Endothelial cell of umbilical vein (primary cell): ENCODE data around the gene LPP. TPM values are rescaled to one million over a fixed set of nuclear protein-coding genes. Genes with fewer than 3 reads are reported as not detected.

Experiments
- BruUV-seq: library from RNA; stranded (reverse); fragments of 400-500 nt; replicated peaks from 2 replicates; lab custom pipeline; 2021; lab: Mats Ljungman, UMichigan
- CTCF ChIA-PET: fragments of 300-600, 350-600 bp; sonication (Branson Sonifier 250); formaldehyde crosslinking; loops from one replicate; lab custom pipeline; 2021; ENCODE audit warnings: antibody characterized with exemption, inconsistent platforms; lab: Charles Lee
- POLR2A ChIA-PET: fragments of 300-600, 350-600 bp; sonication (Branson Sonifier 250); formaldehyde crosslinking; loops from one replicate; lab custom pipeline; 2021; ENCODE audit warnings: antibody characterized with exemption, inconsistent platforms; lab: Charles Lee
- DNase-seq: peaks from one replicate; pipeline ENCODE4 v3.0.0-alpha.2; 2011; ENCODE audit warnings: low read depth, low spot score
- FAIRE-seq: peaks from 2 replicates; lab custom pipeline; 2011; peaks lifted over from hg19 to GRCh38; lab: Jason Lieb, UNC
- H2AFZ ChIP-seq: 2 replicates; pipeline ENCODE4 v1.6.0; 2012; ENCODE audit warnings: low read depth, low read length, control low read depth, inconsistent platforms
- H3K27ac ChIP-seq: 2 replicates; pipeline ENCODE4 v1.5.1; 2011; ENCODE audit warnings: low read depth, mild to moderate bottlenecking, control low read depth, low read length, moderate library complexity; ENCODE audit not compliant: insufficient read depth
- H3K27me3 ChIP-seq, 2 experiments: 2 replicates each; pipeline versions ENCODE4 v1.6.0 to v1.6.1; 2011; ENCODE audit warnings: low read length in 2 of 2, mixed read lengths in 1 of 2; ENCODE audit not compliant: control insufficient read depth in 2 of 2, insufficient read depth in 2 of 2
- H3K36me3 ChIP-seq, 2 experiments: 2 replicates in 1 of 2; 3 replicates in 1 of 2; pipeline ENCODE4 v1.5.1; 2011; ENCODE audit warnings: low read length in 2 of 2, mild to moderate bottlenecking in 1 of 2, moderate library complexity in 1 of 2; ENCODE audit not compliant: control insufficient read depth in 2 of 2, insufficient read depth in 2 of 2; ENCODE audit errors: extremely low read depth in 1 of 2
- H3K4me1 ChIP-seq: 3 replicates; pipeline ENCODE4 v1.5.1; 2011; ENCODE audit warnings: mild to moderate bottlenecking, low read length; ENCODE audit not compliant: control insufficient read depth, insufficient read depth; ENCODE audit errors: extremely low read depth
- H3K4me2 ChIP-seq: 2 replicates; pipeline ENCODE4 v1.6.1; 2011; ENCODE audit warnings: low read length, control low read depth, mixed read lengths; ENCODE audit not compliant: insufficient read depth
- H3K4me3 ChIP-seq, 3 experiments: fragments of 200-600 bp in 1 of 3; sonication (generic), shearing (Covaris generic) in 1 of 3; replicated peaks in 1 of 3; 2 replicates each; pipeline ENCODE4 v1.5.1; 2011 to 2016; ENCODE audit warnings: control low read depth in 3 of 3, low read length in 3 of 3, mild to moderate bottlenecking in 2 of 3, inconsistent platforms in 1 of 3, low read depth in 1 of 3, moderate library complexity in 1 of 3; ENCODE audit not compliant: insufficient read depth in 1 of 3
- H3K79me2 ChIP-seq: 2 replicates; pipeline ENCODE4 v1.6.0; 2012; ENCODE audit warnings: low read length, inconsistent platforms; ENCODE audit not compliant: control insufficient read depth, insufficient read depth
- H3K9ac ChIP-seq: replicated peaks from 2 replicates; pipeline ENCODE3; 2011; ENCODE audit warnings: low read length, control low read depth; ENCODE audit not compliant: insufficient read depth; ENCODE audit errors: extremely low read depth
- H3K9me1 ChIP-seq: replicated peaks from 3 replicates; pipeline ENCODE4 v1.6.0; 2011; ENCODE audit warnings: mild to moderate bottlenecking, low read length; ENCODE audit not compliant: control insufficient read depth, insufficient read depth; ENCODE audit errors: extremely low read depth
- H3K9me3 ChIP-seq: replicated peaks from 2 replicates; pipeline ENCODE4 v1.5.1; 2012; ENCODE audit warnings: low read length, inconsistent platforms; ENCODE audit not compliant: control insufficient read depth, insufficient read depth
- H4K20me1 ChIP-seq: replicated peaks from 2 replicates; pipeline ENCODE3; 2011; ENCODE audit warnings: mild to moderate bottlenecking, low read length; ENCODE audit not compliant: control insufficient read depth, insufficient read depth; ENCODE audit errors: extremely low read depth
- CTCF ChIP-seq, 2 donors: IDR thresholded peaks; 1 replicate in 1 of 2; 2 replicates in 1 of 2; pipeline ENCODE4 v1.5.1; 2011; ENCODE audit warnings: low read length in 2 of 2, mild to moderate bottlenecking in 2 of 2, moderate library complexity in 2 of 2, control low read depth in 1 of 2, inconsistent platforms in 1 of 2, low read depth in 1 of 2; ENCODE audit not compliant: insufficient read depth in 1 of 2; ENCODE audit errors: extremely low read depth in 1 of 2
- EZH2 ChIP-seq: IDR thresholded peaks from 2 replicates; pipeline ENCODE4 v1.6.1; 2012; ENCODE audit warnings: borderline replicate concordance, low read depth, mild to moderate bottlenecking, moderate library complexity, low read length, inconsistent platforms; ENCODE audit not compliant: severe bottlenecking
- FOS ChIP-seq: IDR thresholded peaks from 2 replicates; pipeline ENCODE4 v1.6.1; 2011; ENCODE audit warnings: mild to moderate bottlenecking, low read length, moderate library complexity, borderline replicate concordance; ENCODE audit not compliant: insufficient read depth
- GATA2 ChIP-seq: IDR thresholded peaks from 2 replicates; pipeline ENCODE4 v1.7.0; 2011; ENCODE audit warnings: low read depth, mild to moderate bottlenecking, moderate library complexity, mixed read lengths, low read length; ENCODE audit not compliant: insufficient read length, insufficient read depth
- JUN ChIP-seq: IDR thresholded peaks from 2 replicates; pipeline ENCODE4 v1.6.1; 2011; ENCODE audit warnings: borderline replicate concordance, low read depth; ENCODE audit not compliant: insufficient read length, insufficient read depth
- MAX ChIP-seq: IDR thresholded peaks from 2 replicates; pipeline ENCODE4 v1.6.1; 2011; ENCODE audit not compliant: insufficient read depth, insufficient read length
- MYC ChIP-seq: IDR thresholded peaks from one replicate; pipeline ENCODE4 v1.6.1; 2011; ENCODE audit warnings: mild to moderate bottlenecking, low read depth, low read length
- POLR2A ChIP-seq: IDR thresholded peaks from 2 replicates; pipeline ENCODE4 v1.6.1; 2012; ENCODE audit warnings: low read depth, mild to moderate bottlenecking, control low read depth, low read length
- POLR2AphosphoS5 ChIP-seq: IDR thresholded peaks from 2 replicates; pipeline ENCODE4 v1.6.1; 2012; ENCODE audit warnings: low read depth, mild to moderate bottlenecking, control low read depth, low read length, moderate library complexity; ENCODE audit not compliant: insufficient read depth
- dilution Hi-C: fragments of 300-500 bp; cut with MboI; formaldehyde crosslinking; loops from one replicate; pipeline ENCODE4 v1.15.0; 2019; ENCODE audit warnings: low sequenced_read_pairs; ENCODE audit not compliant: extremely low pct_ligation_motif_present
- intact Hi-C: fragments of 100-400 bp; cut with micrococcal nuclease; formaldehyde crosslinking; loops from one replicate; pipeline ENCODE4 v1.10.0; 2022
- polyA plus RNA-seq, 4 experiments: library from polyadenylated mRNA; depleted of rRNA in 3 of 4; stranded (reverse) in 3 of 4; unstranded in 1 of 4; fragments of >200 nt; gene quantifications; 2 replicates each; pipeline versions ENCODE4 v1.2.1 to v1.2.3, GENCODE V29; 2011 to 2012; ENCODE audit warnings: missing spikeins in 1 of 4
- total RNA-seq: library from RNA; stranded (reverse); gene quantifications from 2 replicates; pipeline ENCODE4 v1.2.3, GENCODE V29; 2021

LPP gene
- total and polyA plus RNA-seq, 2 donors (not counting 3 experiments of a cell fraction or from before 2014, with no cell fraction given), result 16.9 to 153 TPM

GRCh38 chr3:188397766-188398705, 244.1 kb downstream of the LPP start:
- ChIA-PET CTCF (no interaction called here), POLR2A (no interaction called here)
- H3K9me1 ChIP-seq, result no peaks in the 10 kb centered on the region
- no peak for DNase-seq
- H3K9me3 ChIP-seq, result no peaks in the 10 kb centered on the region
- H3K4me1 ChIP-seq, result no peaks in the 10 kb centered on the region
- no peak overlapping the region for H3K4me3 ChIP-seq
- no peak overlapping the region for H2AFZ ChIP-seq
- intact Hi-C loops (no loop called here), dilution Hi-C loops (no loop called here)
- no peak for FAIRE-seq
- H3K36me3 ChIP-seq, result peaks cover 0 to 2% of the 10 kb centered on the region in 2 experiments
- no peak overlapping the region for H3K27ac ChIP-seq
- BruUV-seq, result no TSS peak
- no peak for TF ChIP-seq JUN
- no peak for TF ChIP-seq POLR2AphosphoS5
- no peak overlapping the region for H3K9ac ChIP-seq
- no peaks in the 10 kb centered on the region for H3K27me3 ChIP-seq
- H3K4me2 ChIP-seq, result no peak overlapping the region
- no peaks in the 10 kb centered on the region for H3K79me2 ChIP-seq
- no peaks in the 10 kb centered on the region for H4K20me1 ChIP-seq

GRCh38 chr3:188400494-188401243, 246.7 kb downstream of the LPP start:
- Histone ChIP-seq H3K4me1 (no peaks in the 10 kb centered on the region), H3K9me3 (no peaks in the 10 kb centered on the region), H3K9me1 (peaks cover 3% of the 10 kb centered on the region), H3K9ac (no peak overlapping the region), H3K27ac (no peak overlapping the region), H3K36me3 (peaks cover 0 to 2% of the 10 kb centered on the region in 2 experiments), H3K27me3 (no peaks in the 10 kb centered on the region), H2AFZ (no peak overlapping the region), H3K4me2 (no peak overlapping the region), H4K20me1 (no peaks in the 10 kb centered on the region), H3K79me2 (no peaks in the 10 kb centered on the region), H3K4me3 (no peak overlapping the region)
- intact Hi-C loops, result no loop called here
- ChIA-PET POLR2A (no interaction called here), CTCF (interaction anchor here (1.1 kb wide), 1 partner anchor 10 kb away, joined by 3 read pairs; no protein-coding TSS in a partner anchor)
- dilution Hi-C loops, result no loop called here
- no peak for TF ChIP-seq MYC
- no peak for TF ChIP-seq CTCF (IDR thresholded peaks at IDR 0.05; ENCODE audit: extremely low read depth in 1 of 2, insufficient read depth in 1 of 2, low read depth in 1 of 2, low read length in 2 of 2)
- no peak for TF ChIP-seq JUN
- TF ChIP-seq POLR2AphosphoS5, result no peak
- no peak for TF ChIP-seq POLR2A
- TF ChIP-seq FOS, result no peak
- TF ChIP-seq GATA2, result no peak
- no peak for TF ChIP-seq MAX
- no peak for TF ChIP-seq EZH2
- no peak for DNase-seq
- BruUV-seq, result no TSS peak
- no peak for FAIRE-seq
